HG03442 (cell line): ENCODE measurements around the gene KIAA1549.
"Not testable (repeated sequence)": the region's sequence is repeated elsewhere in the genome, so short reads cannot be mapped to it uniquely, and the experiment has no call there.

Experiments used
- ATAC-seq: cut with Tn5 transposase; IDR thresholded peaks from one replicate; pipeline ENCODE4 v1.9.1; 2021; ENCODE audit warnings: mild to moderate bottlenecking, moderate library complexity; ENCODE audit not compliant: unreplicated experiment

Gene KIAA1549

DNA sequence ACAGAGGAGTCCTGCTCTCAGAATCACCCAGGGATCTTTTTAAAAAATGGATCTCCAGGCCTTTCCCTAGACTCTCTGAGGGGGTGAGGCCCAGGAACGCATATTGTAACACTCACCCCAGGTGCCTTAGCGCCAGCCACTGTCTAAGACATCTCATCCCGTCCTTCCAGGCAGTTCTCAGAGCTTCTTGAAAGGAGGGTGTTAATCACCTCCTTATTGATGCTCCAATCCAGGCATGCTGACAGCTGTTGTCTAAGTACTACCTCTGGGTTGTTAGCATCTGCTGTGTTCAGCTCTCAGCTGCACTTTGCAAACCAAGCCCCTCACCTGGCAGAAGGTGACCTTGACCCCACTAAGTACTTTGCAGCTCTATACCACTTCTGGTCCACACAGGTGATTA is 36.0 kb downstream of the KIAA1549 start:
- no peak for ATAC-seq

- no peak for ATAC-seq
Observed at GRCh38 chr7:138944592-138944991, 36.6 kb downstream of the KIAA1549 start.

DNA sequence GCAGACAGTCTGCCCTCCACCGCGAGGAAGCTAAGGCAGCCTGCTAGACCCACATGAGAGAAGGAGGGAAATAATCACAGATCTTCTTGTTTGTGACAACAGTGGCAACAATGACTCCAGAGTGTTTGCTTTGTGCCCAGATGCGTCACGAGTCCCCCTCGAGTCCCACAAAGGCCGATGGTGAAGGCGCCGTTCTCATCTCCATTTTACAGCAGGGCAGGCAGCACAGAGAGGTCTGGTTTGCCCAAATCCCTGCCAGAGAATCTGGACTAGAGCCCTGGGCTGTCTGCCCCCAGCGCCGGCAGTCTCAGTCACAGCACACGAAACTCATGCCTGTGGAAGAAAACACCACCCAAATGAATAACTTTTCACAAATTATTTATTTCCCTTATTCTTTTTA is 38.1 kb downstream of the KIAA1549 start:
- no peak for ATAC-seq

DNA sequence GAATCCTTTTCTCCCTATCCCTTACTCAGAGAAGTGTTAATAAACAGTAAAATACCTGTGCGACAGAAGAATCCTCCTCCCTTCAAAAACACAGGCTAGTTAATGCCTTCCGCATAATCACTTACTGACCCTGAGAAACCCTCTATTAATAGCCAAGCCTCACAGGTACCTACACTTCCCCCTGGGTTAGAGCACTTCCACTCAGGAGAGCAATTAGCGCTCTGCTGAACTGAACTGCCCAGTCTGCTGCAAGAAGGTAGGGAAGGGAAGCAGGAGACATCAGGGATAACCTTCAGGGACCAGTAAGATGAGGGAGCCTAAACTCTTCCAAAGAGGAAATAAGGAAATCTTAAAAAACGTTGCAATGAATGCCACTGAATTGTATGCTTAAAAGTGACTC is 39.6 kb downstream of the KIAA1549 start:
- ATAC-seq = no peak

GRCh38 chr7:138940602-138941001 is 40.6 kb downstream of the KIAA1549 start:
- ATAC-seq = not testable (repeated sequence)

GRCh38 chr7:138937484-138937883 is 43.7 kb downstream of the KIAA1549 start:
- ATAC-seq = no peak

DNA sequence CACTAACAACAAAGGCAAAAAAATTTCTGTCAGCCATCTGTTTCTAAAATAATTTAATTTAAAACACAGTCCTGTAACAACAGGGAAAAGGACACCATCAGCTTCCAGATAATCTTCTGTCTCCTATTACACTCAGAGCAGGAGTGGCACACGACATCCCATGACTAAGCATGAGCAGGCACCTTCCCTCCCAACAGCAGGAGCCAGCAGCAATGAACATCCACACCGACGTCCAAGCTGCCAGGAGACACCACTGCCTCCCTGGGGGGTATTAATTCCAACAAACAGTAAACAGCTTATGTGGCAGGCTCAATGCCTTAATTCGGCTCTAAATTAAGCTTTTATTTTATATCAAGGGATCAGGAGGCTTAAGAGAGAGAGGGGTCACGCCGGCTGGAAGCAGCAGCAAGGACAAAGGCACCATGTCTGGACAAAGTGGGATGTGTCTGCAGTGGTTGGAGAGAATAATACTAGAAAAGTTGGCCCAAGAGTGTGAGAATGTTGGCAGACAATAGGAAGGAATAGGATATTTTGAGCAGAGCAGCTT is 45.7 kb downstream of the KIAA1549 start:
- ATAC-seq = no peak

- ATAC-seq = no peak
Observed at GRCh38 chr7:138934861-138935260, 46.3 kb downstream of the KIAA1549 start.

DNA sequence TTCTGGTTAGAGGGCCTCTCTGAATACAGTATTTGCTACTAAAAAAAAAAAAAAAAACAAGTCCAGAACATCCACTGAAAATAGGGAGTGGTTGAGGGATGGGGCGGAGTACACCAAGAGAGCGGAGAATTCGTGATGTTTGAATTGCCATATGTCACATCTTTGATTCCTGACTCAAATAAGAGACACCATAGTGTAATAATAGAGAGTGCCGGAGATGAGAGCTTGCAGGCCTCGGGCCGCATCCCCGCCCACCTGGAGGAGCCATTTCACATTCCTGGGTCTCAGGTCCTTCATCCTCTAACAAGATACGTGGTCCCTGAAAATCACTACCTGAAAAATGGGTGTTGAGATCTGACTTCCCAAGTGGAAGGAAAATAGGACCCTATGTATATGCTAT is 46.8 kb downstream of the KIAA1549 start:
- ATAC-seq = no peak

- ATAC-seq = no peak
Observed at GRCh38 chr7:138932870-138933269, 48.3 kb downstream of the KIAA1549 start.

DNA sequence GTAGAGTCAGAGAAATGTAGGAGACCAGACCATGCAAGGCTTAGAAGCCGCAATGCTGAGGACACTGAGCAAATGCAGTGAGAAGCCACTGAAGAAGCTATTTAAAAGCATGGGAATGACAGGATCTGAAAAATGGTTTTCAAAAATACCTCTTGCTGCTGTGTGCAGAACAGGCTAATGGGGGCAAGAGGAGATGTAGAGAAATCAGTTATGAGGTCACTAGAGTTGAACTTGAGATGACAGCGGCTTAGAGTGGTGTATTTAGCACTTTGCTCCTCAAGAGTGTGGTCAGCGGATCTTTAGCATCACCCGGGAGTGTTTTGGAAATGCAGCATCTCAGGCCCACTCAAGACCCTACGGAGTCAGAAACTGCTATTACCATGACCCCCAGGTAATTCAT is 48.8 kb downstream of the KIAA1549 start:
- no peak for ATAC-seq

- no peak for ATAC-seq
Observed at GRCh38 chr7:138929969-138930368, 51.2 kb downstream of the KIAA1549 start.

DNA sequence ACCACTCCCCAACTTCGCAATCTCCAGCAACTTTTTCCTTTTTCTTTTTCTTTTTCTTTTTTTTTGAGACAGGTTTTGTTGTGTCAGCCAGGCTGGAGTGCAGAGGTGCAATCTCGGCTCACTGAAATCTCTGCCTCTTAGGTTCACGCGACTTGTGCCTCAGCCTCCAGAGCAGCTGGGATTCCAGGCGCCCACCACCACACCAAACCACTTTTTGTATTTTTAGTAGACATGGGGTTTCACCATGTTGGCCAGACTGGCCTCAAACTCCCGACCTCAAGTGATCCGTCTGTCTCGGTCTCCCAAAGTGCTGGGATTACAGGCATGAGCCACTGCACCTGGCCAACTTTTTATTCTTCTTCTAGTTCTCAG is 55.0 kb downstream of the KIAA1549 start:
- no peak for ATAC-seq

- ATAC-seq = no peak
Observed at GRCh38 chr7:138924501-138925225, 56.5 kb downstream of the KIAA1549 start.

GRCh38 chr7:138921277-138921676 is 59.9 kb downstream of the KIAA1549 start:
- ATAC-seq = no peak

- no peak for ATAC-seq
Observed at GRCh38 chr7:138919911-138920310, 61.3 kb downstream of the KIAA1549 start.

DNA sequence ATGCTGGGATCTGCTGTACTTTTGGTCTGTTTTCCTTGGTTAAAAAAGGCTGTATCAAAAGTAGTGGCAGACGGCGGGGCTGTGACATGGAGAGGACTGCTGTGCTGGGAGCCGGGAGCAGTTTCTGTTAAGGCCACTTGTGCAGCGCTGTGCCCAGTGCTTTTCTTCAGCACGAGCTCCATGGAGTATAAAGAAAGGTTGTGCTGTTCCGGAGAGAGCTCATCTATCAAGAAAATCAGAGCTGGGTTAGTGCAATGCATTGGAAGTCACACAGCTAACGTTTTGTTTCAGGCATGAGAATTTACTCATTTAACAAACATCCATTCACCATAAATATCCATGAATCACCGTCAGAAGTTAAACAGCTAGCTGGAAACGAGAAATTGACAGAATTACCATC is 62.0 kb downstream of the KIAA1549 start:
- ATAC-seq = no peak

- ATAC-seq = no peak
Observed at GRCh38 chr7:138918756-138919155, 62.4 kb downstream of the KIAA1549 start.

DNA sequence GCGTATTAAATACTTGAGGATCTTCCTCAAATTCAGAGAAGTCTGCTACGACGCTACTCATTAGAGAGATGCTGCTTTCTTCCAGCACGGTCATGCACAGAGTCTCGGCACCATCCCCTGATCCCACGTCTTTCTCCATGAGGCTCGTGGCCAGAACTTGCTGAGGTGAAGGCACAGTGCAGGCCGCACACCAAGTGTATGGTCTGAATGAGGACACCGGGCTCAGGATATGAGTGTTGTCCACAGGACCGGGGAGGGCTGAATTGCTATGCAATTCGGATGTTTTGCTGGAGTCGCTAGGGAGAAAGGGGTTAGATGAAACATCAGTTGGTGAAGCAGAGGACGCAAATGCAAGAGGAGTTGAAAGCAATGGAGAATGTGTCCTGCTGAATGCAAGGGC is 63.0 kb downstream of the KIAA1549 start:
- no peak for ATAC-seq

GRCh38 chr7:138917771-138918170 is 63.4 kb downstream of the KIAA1549 start:
- ATAC-seq = no peak

DNA sequence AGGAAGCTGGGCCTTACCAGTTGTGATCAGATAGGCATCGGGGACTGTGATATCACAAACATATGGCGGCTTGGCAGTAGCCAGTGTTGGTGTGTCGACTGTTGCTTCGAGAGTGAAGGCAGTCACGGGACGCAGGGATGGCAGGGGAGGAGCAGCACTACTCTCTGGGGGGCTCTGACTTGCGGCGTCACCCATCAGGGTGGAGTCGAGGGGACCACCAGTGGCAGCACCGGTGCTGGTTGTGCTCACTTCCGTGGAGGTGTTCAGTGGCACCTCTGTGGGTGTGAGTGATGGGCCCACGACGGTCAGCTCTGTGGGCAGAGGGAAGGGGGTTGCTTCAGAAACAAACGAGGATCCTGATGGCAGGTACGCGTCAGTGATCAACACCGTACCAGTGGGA is 64.5 kb downstream of the KIAA1549 start:
- no peak for ATAC-seq

GRCh38 chr7:138916275-138916674 is 64.9 kb downstream of the KIAA1549 start:
- no peak for ATAC-seq

- no peak for ATAC-seq
Observed at GRCh38 chr7:138913783-138914182, 67.4 kb downstream of the KIAA1549 start.
